SK-N-SH (cell line): Measurements from ENCODE around the gene KCNJ9.

ENCODE experiments used
- MAX ChIP-seq: IDR thresholded peaks from 2 replicates; pipeline ENCODE4 v1.4.0; 2012; ENCODE audit warnings: low read depth
- TF ChIP-seq, protein P1 (sequence below): fragments of 200-600 bp; sonication (generic); IDR thresholded peaks from 2 replicates; pipeline ENCODE4 v1.6.1; 2017; ENCODE audit warnings: antibody characterized with exemption, mild to moderate bottlenecking, moderate library complexity

DNA sequence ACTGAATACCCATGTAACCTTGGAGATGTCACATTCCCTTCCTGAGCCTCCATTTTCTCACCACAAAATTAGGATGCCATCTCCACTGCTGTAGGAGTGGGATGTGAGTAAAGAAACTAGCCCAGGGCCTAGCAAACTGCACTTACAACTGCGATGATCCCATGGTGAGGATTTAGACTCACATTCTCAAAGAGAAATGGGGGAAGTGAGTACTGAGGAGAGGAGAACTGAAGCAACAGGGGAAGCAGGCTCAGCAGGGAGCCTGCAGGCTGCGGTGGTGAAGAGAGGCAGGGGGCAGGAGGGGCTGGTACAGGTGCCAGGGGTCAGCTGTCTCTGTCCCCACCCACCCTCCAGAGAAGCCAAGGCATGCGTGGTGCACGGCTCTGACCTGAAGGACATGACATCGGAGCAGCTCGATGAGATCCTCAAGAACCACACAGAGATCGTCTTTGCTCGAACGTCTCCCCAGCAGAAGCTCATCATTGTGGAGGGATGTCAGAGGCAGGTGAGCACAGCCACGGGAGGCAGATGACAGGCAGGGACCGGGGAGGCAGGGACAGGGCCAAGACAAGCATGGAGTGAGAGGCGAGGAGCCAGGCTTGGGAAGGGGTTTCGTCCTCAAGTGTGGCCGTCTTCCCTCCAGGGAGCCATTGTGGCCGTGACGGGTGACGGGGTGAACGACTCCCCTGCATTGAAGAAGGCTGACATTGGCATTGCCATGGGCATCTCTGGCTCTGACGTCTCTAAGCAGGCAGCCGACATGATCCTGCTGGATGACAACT is 53.6 kb downstream of the KCNJ9 start:
- no peak for TF ChIP-seq MAX
- TF ChIP-seq, protein P1, sequence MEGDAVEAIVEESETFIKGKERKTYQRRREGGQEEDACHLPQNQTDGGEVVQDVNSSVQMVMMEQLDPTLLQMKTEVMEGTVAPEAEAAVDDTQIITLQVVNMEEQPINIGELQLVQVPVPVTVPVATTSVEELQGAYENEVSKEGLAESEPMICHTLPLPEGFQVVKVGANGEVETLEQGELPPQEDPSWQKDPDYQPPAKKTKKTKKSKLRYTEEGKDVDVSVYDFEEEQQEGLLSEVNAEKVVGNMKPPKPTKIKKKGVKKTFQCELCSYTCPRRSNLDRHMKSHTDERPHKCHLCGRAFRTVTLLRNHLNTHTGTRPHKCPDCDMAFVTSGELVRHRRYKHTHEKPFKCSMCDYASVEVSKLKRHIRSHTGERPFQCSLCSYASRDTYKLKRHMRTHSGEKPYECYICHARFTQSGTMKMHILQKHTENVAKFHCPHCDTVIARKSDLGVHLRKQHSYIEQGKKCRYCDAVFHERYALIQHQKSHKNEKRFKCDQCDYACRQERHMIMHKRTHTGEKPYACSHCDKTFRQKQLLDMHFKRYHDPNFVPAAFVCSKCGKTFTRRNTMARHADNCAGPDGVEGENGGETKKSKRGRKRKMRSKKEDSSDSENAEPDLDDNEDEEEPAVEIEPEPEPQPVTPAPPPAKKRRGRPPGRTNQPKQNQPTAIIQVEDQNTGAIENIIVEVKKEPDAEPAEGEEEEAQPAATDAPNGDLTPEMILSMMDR, result no peak
